MM.1S (cell line): Measurements from ENCODE around the gene STK17A.

Source experiments
- DNase-seq: peaks from one replicate; pipeline ENCODE4 v3.0.0-alpha.2; 2015
- H2AFZ ChIP-seq: fragments of 300-600 bp; sonication (generic); 2 replicates; pipeline ENCODE4 v1.6.0; 2016; ENCODE audit warnings: antibody characterized with exemption, low read length
- H3F3A ChIP-seq: fragments of 300-600 bp; sonication (generic); 2 replicates; pipeline ENCODE4 v1.6.1; 2016; ENCODE audit warnings: mild to moderate bottlenecking, antibody characterized with exemption, low read length, moderate library complexity, mixed read lengths; ENCODE audit not compliant: insufficient read depth
- H3K27ac ChIP-seq: fragments of 300-600 bp; sonication (generic); 2 replicates; pipeline ENCODE4 v1.5.1; 2016; ENCODE audit warnings: mild to moderate bottlenecking, low read length
- H3K27me3 ChIP-seq: fragments of 300-600 bp; sonication (generic); replicated peaks from 2 replicates; pipeline ENCODE4 v1.6.0; 2016; ENCODE audit warnings: low read length; ENCODE audit not compliant: insufficient read depth
- H3K36me3 ChIP-seq: fragments of 300-600 bp; sonication (generic); replicated peaks from 2 replicates; pipeline ENCODE4 v1.6.1; 2016; ENCODE audit warnings: mild to moderate bottlenecking, low read length, mixed read lengths; ENCODE audit not compliant: insufficient read depth
- H3K4me1 ChIP-seq: fragments of 300-600 bp; sonication (generic); 2 replicates; pipeline ENCODE4 v1.6.1; 2016; ENCODE audit warnings: low read length, mixed read lengths
- H3K4me2 ChIP-seq: fragments of 300-600 bp; sonication (generic); 2 replicates; pipeline ENCODE4 v1.6.0; 2016; ENCODE audit warnings: low read depth, low read length
- H3K4me3 ChIP-seq: fragments of 300-600 bp; sonication (generic); 2 replicates; pipeline ENCODE4 v1.5.1; 2016; ENCODE audit warnings: low read length, mixed read lengths
- H3K79me2 ChIP-seq: fragments of 300-600 bp; sonication (generic); 2 replicates; pipeline ENCODE4 v1.6.1; 2016; ENCODE audit warnings: mixed run types, low read length, mixed read lengths
- H3K9ac ChIP-seq: fragments of 300-600 bp; sonication (generic); 2 replicates; pipeline ENCODE4 v1.6.1; 2016; ENCODE audit warnings: low read length, mixed read lengths
- H3K9me2 ChIP-seq: fragments of 300-600 bp; sonication (generic); replicated peaks from 2 replicates; pipeline ENCODE4 v1.6.1; 2016; ENCODE audit warnings: mild to moderate bottlenecking, low read length, mixed read lengths; ENCODE audit not compliant: insufficient read depth
- H3K9me3 ChIP-seq: fragments of 300-600 bp; sonication (generic); replicated peaks from 2 replicates; pipeline ENCODE4 v1.6.1; 2016; ENCODE audit warnings: mild to moderate bottlenecking, low read length, mixed read lengths; ENCODE audit not compliant: insufficient read depth
- H4K20me1 ChIP-seq: fragments of 300-600 bp; sonication (generic); 2 replicates; pipeline ENCODE4 v1.6.1; 2016; ENCODE audit warnings: mild to moderate bottlenecking, low read length, moderate library complexity, mixed read lengths; ENCODE audit not compliant: insufficient read depth
- EZH2 ChIP-seq: fragments of 300-600 bp; sonication (generic); optimal IDR thresholded peaks from 2 replicates; pipeline ENCODE3; 2017; ENCODE audit warnings: low read depth, mild to moderate bottlenecking, antibody characterized with exemption, low read length, mixed read lengths
- EZH2phosphoT487 ChIP-seq: fragments of 300-600 bp; sonication (generic); IDR thresholded peaks from 2 replicates; pipeline ENCODE4 v1.6.1; 2018; ENCODE audit warnings: antibody characterized with exemption, low read length
- TF ChIP-seq, protein P1 (sequence below): fragments of 300-600 bp; sonication (generic); IDR thresholded peaks from 2 replicates; pipeline ENCODE4 v1.5.1; 2016; ENCODE audit warnings: antibody characterized with exemption, low read length, mixed read lengths

Gene STK17A

DNA sequence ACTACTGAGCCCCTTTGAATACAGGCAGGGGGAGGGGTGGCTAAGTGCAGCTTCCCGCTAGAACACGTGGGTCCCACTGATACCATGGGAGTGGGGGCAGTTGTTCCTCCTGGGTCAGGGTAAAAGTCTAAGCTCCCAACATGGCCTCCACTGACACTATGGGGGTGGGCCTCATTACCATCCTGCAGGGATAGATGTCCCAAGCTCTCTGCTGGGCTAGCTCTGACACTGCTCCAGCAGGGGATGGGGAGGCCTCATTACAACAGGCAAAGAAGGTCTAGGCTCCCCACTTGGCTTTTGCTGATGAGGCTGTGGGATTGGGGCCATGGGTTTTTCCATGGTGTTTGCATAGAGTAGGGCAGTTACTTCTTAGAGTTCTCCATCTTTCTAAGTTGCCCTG lies 51.5 kb downstream of the STK17A start:
- Histone ChIP-seq H3F3A (no peaks in the 10 kb centered on the region), H3K27ac (no peak overlapping the region), H2AFZ (no peak overlapping the region), H3K4me2 (no peak overlapping the region), H3K9me2 (no peaks in the 10 kb centered on the region), H3K9me3 (no peaks in the 10 kb centered on the region), H3K4me1 (peaks cover 9% of the 10 kb centered on the region), H3K9ac (no peak overlapping the region), H4K20me1 (no peaks in the 10 kb centered on the region), H3K4me3 (no peak overlapping the region), H3K79me2 (peaks cover 25% of the 10 kb centered on the region), H3K36me3 (no peaks in the 10 kb centered on the region; the same call in 1 of the 2 replicates), H3K27me3 (no peaks in the 10 kb centered on the region)
- DNase-seq, result no peak
- TF ChIP-seq EZH2phosphoT487, result no peak
- TF ChIP-seq, protein P1, sequence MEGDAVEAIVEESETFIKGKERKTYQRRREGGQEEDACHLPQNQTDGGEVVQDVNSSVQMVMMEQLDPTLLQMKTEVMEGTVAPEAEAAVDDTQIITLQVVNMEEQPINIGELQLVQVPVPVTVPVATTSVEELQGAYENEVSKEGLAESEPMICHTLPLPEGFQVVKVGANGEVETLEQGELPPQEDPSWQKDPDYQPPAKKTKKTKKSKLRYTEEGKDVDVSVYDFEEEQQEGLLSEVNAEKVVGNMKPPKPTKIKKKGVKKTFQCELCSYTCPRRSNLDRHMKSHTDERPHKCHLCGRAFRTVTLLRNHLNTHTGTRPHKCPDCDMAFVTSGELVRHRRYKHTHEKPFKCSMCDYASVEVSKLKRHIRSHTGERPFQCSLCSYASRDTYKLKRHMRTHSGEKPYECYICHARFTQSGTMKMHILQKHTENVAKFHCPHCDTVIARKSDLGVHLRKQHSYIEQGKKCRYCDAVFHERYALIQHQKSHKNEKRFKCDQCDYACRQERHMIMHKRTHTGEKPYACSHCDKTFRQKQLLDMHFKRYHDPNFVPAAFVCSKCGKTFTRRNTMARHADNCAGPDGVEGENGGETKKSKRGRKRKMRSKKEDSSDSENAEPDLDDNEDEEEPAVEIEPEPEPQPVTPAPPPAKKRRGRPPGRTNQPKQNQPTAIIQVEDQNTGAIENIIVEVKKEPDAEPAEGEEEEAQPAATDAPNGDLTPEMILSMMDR, result no peak
- TF ChIP-seq EZH2, result no peak

DNA sequence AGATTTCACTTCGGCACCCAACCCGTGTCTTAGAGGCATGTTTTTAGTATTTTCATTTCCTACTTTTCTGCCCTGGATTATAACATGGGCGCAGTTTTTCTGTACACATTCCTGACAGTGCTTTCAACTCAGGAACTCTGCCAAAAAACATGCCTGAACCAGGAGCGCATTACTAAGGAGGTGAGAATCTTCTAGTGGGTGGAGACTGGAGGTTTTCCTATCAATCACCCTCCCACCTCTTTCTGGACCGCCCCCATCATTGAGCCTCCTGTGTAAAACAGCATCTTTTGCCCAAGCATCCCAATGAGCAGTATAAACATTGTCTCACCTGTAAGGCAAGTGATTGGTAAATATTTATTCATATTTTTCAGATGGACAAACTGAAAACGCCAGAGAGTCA lies 53.2 kb downstream of the STK17A start:
- no peaks in the 10 kb centered on the region; the same call in 1 of the 2 replicates for H3K36me3 ChIP-seq
- H3K9me2 ChIP-seq, result no peaks in the 10 kb centered on the region
- DNase-seq, result no peak
- H3K4me2 ChIP-seq, result no peak overlapping the region
- H2AFZ ChIP-seq, result no peak overlapping the region
- H3F3A ChIP-seq, result no peaks in the 10 kb centered on the region
- H3K4me3 ChIP-seq, result no peak overlapping the region
- no peak overlapping the region for H3K27ac ChIP-seq
- peaks cover 26% of the 10 kb centered on the region; the same call in 1 of the 2 replicates for H3K79me2 ChIP-seq
- H3K9me3 ChIP-seq, result no peaks in the 10 kb centered on the region
- no peak for TF ChIP-seq EZH2
- TF ChIP-seq, protein P1, result no peak
- TF ChIP-seq EZH2phosphoT487, result no peak
- H3K4me1 ChIP-seq, result peaks cover 9% of the 10 kb centered on the region
- H3K27me3 ChIP-seq, result no peaks in the 10 kb centered on the region
- H3K9ac ChIP-seq, result no peak overlapping the region
- H4K20me1 ChIP-seq, result no peaks in the 10 kb centered on the region

GRCh38 chr7:43637114-43637806 lies 54.4 kb downstream of the STK17A start:
- Histone ChIP-seq H3K9ac (no peak overlapping the region), H3F3A (no peaks in the 10 kb centered on the region), H3K4me1 (peaks cover 2% of the 10 kb centered on the region), H3K4me3 (no peak overlapping the region), H3K9me3 (no peaks in the 10 kb centered on the region), H3K4me2 (no peak overlapping the region), H3K79me2 (peaks cover 30% of the 10 kb centered on the region; the same call in 1 of the 2 replicates), H3K27me3 (no peaks in the 10 kb centered on the region), H2AFZ (no peak overlapping the region), H3K36me3 (no peaks in the 10 kb centered on the region; the same call in 1 of the 2 replicates), H3K9me2 (no peaks in the 10 kb centered on the region), H3K27ac (no peak overlapping the region), H4K20me1 (no peaks in the 10 kb centered on the region)
- TF ChIP-seq, protein P1, result no peak
- no peak for TF ChIP-seq EZH2phosphoT487
- TF ChIP-seq EZH2, result no peak
- DNase-seq, result no peak
